GM10847 (cell line): ENCODE measurements around the gene RCL1.

Source experiments
- POLR2A ChIP-seq: IDR thresholded peaks from 2 replicates; pipeline ENCODE4 v1.6.1; 2011; ENCODE audit not compliant: insufficient read length; ENCODE audit errors: extremely low read depth

RCL1 gene

GRCh38 chr9:4844056-4844838 is 51.5 kb downstream of the RCL1 start:
- TF ChIP-seq POLR2A, result no peak

GRCh38 chr9:4849369-4849768 is 56.6 kb downstream of the RCL1 start:
- TF ChIP-seq POLR2A, result no peak

- TF ChIP-seq POLR2A, result no peak
Observed at GRCh38 chr9:4850603-4851310, 58.0 kb downstream of the RCL1 start.

- no peak for TF ChIP-seq POLR2A
Observed at GRCh38 chr9:4852419-4852818, 59.7 kb downstream of the RCL1 start.

GRCh38 chr9:4854265-4854590 is 61.5 kb downstream of the RCL1 start:
- TF ChIP-seq POLR2A, result no peak

GRCh38 chr9:4855841-4856240 is 63.1 kb downstream of the RCL1 start:
- TF ChIP-seq POLR2A, result no peak

GRCh38 chr9:4857163-4857810 is 64.5 kb downstream of the RCL1 start:
- no peak for TF ChIP-seq POLR2A

GRCh38 chr9:4859035-4859434 is 66.3 kb downstream of the RCL1 start:
- no peak for TF ChIP-seq POLR2A

GRCh38 chr9:4860383-4860782 is 67.6 kb downstream of the RCL1 start:
- TF ChIP-seq POLR2A, result no peak

GRCh38 chr9:4861145-4861544 is 68.4 kb downstream of the RCL1 start:
- no peak for TF ChIP-seq POLR2A

- no peak for TF ChIP-seq POLR2A
Observed at GRCh38 chr9:4861736-4862451, 69.2 kb downstream of the RCL1 start.

GRCh38 chr9:4862506-4863250 is 69.9 kb downstream of the RCL1 start:
- no peak for TF ChIP-seq POLR2A

GRCh38 chr9:4864234-4864661 is 71.5 kb downstream of the RCL1 start:
- TF ChIP-seq POLR2A, result no peak

GRCh38 chr9:4864698-4865097 is 72.0 kb downstream of the RCL1 start:
- TF ChIP-seq POLR2A, result no peak

- TF ChIP-seq POLR2A, result no peak
Observed at GRCh38 chr9:4865681-4866080, 72.9 kb downstream of the RCL1 start.

GRCh38 chr9:4866239-4866969 is 73.7 kb downstream of the RCL1 start:
- TF ChIP-seq POLR2A, result no peak
